HepG2 (cell line): ENCODE data around the gene FAM171A2. TPM values are rescaled to one million over a fixed set of nuclear protein-coding genes. Genes with fewer than 3 reads are reported as not detected.

Experiments
- ATF7 ChIP-seq, 2 experiments: fragments of 450-650 bp in 1 of 2; sonication (generic) in 1 of 2; formaldehyde crosslinking in 1 of 2; IDR thresholded peaks; 2 replicates each; pipeline versions ENCODE4 v1.4.0 to v1.6.1; 2016 to 2020; ENCODE audit warnings: antibody characterized with exemption in 1 of 2, mild to moderate bottlenecking in 1 of 2, missing genetic modification reagents in 1 of 2
- CTCF ChIP-seq: sonication (generic); formaldehyde crosslinking; IDR thresholded peaks from 2 replicates; pipeline ENCODE4 v1.5.0; 2020; ENCODE audit warnings: mild to moderate bottlenecking, missing genetic modification reagents, moderate library complexity
- KDM5A ChIP-seq: fragments of 200-600 bp; sonication (generic); IDR thresholded peaks from 2 replicates; pipeline ENCODE4 v1.7.0; 2018; ENCODE audit warnings: antibody characterized with exemption, mild to moderate bottlenecking, low read length, borderline replicate concordance
- PAWR ChIP-seq: sonication (generic); formaldehyde crosslinking; IDR thresholded peaks from 2 replicates; pipeline ENCODE4 v1.4.0; 2020; ENCODE audit warnings: missing genetic modification reagents, mild to moderate bottlenecking, borderline replicate concordance
- SNAPC2 ChIP-seq: sonication (generic); formaldehyde crosslinking; IDR thresholded peaks from 2 replicates; pipeline ENCODE4 v1.8.1; 2022; ENCODE audit warnings: mild to moderate bottlenecking, missing genetic modification reagents
- ZBTB7B ChIP-seq: sonication (generic); formaldehyde crosslinking; IDR thresholded peaks from 2 replicates; pipeline ENCODE4 v1.4.0; 2020; ENCODE audit warnings: missing genetic modification reagents
- ZNF20 ChIP-seq: sonication (generic); formaldehyde crosslinking; IDR thresholded peaks from 2 replicates; pipeline ENCODE4 v1.4.0; 2020; ENCODE audit warnings: mild to moderate bottlenecking, moderate library complexity, missing genetic modification reagents
- ZNF274 ChIP-seq: sonication (generic); formaldehyde crosslinking; IDR thresholded peaks from 2 replicates; pipeline ENCODE4 v1.5.1; 2020; ENCODE audit warnings: mild to moderate bottlenecking, missing genetic modification reagents
- ZNF407 ChIP-seq: sonication (generic); formaldehyde crosslinking; IDR thresholded peaks from one replicate; pipeline ENCODE4 v1.5.1; 2020; ENCODE audit warnings: mild to moderate bottlenecking, missing genetic modification reagents; ENCODE audit errors: not compliant biosample characterization
- ZNF563 ChIP-seq: sonication (generic); formaldehyde crosslinking; IDR thresholded peaks from 2 replicates; pipeline ENCODE4 v1.8.0; 2022; ENCODE audit warnings: mild to moderate bottlenecking, moderate library complexity, missing genetic modification reagents
- ZNF777 ChIP-seq: sonication (generic); formaldehyde crosslinking; IDR thresholded peaks from 2 replicates; pipeline ENCODE4 v1.4.0; 2020; ENCODE audit warnings: missing genetic modification reagents
- ZNF879 ChIP-seq: sonication (generic); formaldehyde crosslinking; IDR thresholded peaks from 2 replicates; pipeline ENCODE4 v1.8.1; 2023; ENCODE audit warnings: missing genetic modification reagents
- ZSCAN25 ChIP-seq: sonication (generic); formaldehyde crosslinking; IDR thresholded peaks from 2 replicates; pipeline ENCODE4 v1.8.0; 2022; ENCODE audit warnings: mild to moderate bottlenecking, missing genetic modification reagents
- ZSCAN5A ChIP-seq: sonication (generic); formaldehyde crosslinking; IDR thresholded peaks from 2 replicates; pipeline ENCODE4 v1.8.0; 2022; ENCODE audit warnings: mild to moderate bottlenecking, missing genetic modification reagents, borderline replicate concordance
- polyA plus RNA-seq, 8 experiments: library from polyadenylated mRNA; depleted of rRNA in 3 of 8; stranded (reverse) in 7 of 8; unstranded in 1 of 8; fragments of >200 nt; fragmentation: Illumina TruSeq in 4 of 8; extraction: Trizol in 4 of 8; gene quantifications; 2 replicates each; pipeline versions ENCODE4 v1.2.1 to v1.2.3, GENCODE V29; 2011 to 2016; ENCODE audit warnings: low read depth in 4 of 8, missing spikeins in 1 of 8, mixed read lengths in 1 of 8; ENCODE audit not compliant: insufficient read depth in 1 of 8
- total RNA-seq, 5 experiments: library from RNA; depleted of rRNA; stranded (reverse); fragments of >200 nt; fragmentation: Illumina TruSeq; extraction: Trizol; gene quantifications; 2 replicates each; pipeline ENCODE4 v1.2.3, GENCODE V29; 2016; ENCODE audit warnings: low read depth in 1 of 5
- TF ChIP-seq, protein P1 (sequence below): sonication (generic); formaldehyde crosslinking; IDR thresholded peaks from 2 replicates; pipeline ENCODE4 v1.4.0; 2020; ENCODE audit warnings: missing genetic modification reagents

Gene FAM171A2
- total and polyA plus RNA-seq, 2 of the 13 experiments (the other 11 are each of a cell fraction or from before 2014, with no cell fraction given), result 1.8 to 3.6 TPM

DNA sequence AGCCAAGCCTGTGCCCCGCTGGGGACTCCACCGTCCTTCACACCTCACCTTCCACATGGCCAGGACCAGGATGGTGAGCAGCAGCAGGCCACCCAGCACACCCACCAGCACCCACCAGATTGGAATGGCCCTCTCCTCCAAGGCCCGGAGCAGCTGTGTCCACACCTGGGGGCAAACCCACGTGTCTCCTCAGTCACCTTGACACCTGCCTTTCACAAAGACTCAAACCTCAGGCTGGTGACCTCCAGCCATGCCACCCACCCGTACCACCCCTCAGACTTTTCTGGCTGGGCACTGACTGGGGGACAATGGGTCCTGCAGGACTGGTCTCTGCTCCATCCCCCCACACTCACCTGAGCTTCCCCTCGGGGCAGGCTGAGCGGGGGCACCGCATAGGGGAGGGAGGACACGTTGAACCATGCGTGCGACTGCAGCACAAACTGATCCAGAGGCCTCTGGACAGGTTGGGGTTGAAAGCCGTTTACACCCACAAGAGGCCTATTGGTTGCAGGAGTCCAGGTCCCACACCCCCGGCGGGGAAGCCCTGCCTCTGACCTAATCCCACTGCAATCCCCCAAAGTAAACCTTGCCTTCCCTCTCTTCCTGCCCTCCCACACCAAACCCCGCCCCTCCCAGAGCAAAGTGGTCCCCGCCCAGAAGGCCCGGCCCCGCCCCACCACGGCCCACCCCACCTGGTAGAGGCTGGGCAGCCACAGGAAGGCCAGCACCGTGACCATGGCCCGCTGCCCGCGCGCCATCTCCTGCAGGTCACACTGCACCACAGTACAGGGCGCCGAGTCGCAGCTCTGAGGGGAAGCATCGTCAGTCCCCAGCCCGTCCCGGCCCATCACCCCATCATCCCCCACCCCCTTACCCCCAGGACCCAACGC lies 10.9 kb upstream of the FAM171A2 start (continued):
- TF ChIP-seq, protein P1, sequence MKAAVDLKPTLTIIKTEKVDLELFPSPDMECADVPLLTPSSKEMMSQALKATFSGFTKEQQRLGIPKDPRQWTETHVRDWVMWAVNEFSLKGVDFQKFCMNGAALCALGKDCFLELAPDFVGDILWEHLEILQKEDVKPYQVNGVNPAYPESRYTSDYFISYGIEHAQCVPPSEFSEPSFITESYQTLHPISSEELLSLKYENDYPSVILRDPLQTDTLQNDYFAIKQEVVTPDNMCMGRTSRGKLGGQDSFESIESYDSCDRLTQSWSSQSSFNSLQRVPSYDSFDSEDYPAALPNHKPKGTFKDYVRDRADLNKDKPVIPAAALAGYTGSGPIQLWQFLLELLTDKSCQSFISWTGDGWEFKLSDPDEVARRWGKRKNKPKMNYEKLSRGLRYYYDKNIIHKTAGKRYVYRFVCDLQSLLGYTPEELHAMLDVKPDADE (CRISPR knock-in tag), result no peak
- no peak for TF ChIP-seq ZNF777 (CRISPR knock-in tag)
- 0 out of 2 replicates have a peak, but pooled peaks have one; percentile 2 for TF ChIP-seq CTCF
- no peak for TF ChIP-seq PAWR (CRISPR knock-in tag)
- TF ChIP-seq ZBTB7B (CRISPR knock-in tag), result peak; percentile 57; the same call in 1 of the 2 replicates
- TF ChIP-seq ZNF20 (CRISPR knock-in tag), result no peak
- TF ChIP-seq ZSCAN5A, result no peak
- TF ChIP-seq ZNF563, result no peak
- no peak for TF ChIP-seq ATF7 (IDR thresholded peaks at IDR 0.05)
- TF ChIP-seq ATF7 (CRISPR knock-in tag; IDR thresholded peaks at IDR 0.05), result no peak
- 0 out of 2 replicates have a peak, but pooled peaks have one; percentile 62 for TF ChIP-seq ZNF879
- TF ChIP-seq ZNF407 (CRISPR knock-in tag), result peak; percentile 41
- TF ChIP-seq SNAPC2 (CRISPR knock-in tag), result no peak
- TF ChIP-seq ZSCAN25 (CRISPR knock-in tag), result no peak
- no peak for TF ChIP-seq KDM5A
- no peak; the same call in 1 of the 2 replicates for TF ChIP-seq ZNF274
